ENCODE measurements around the gene ARMC9. TPM values are rescaled to one million over a fixed set of nuclear protein-coding genes. Genes with fewer than 3 reads are reported as not detected.
A peak's percentile ranks its signal among the peaks of the same experiment; 100 is the strongest.

The ARMC9 gene
- total RNA-seq, 1 donor from 2014 or later, result 40.8 TPM

DNA sequence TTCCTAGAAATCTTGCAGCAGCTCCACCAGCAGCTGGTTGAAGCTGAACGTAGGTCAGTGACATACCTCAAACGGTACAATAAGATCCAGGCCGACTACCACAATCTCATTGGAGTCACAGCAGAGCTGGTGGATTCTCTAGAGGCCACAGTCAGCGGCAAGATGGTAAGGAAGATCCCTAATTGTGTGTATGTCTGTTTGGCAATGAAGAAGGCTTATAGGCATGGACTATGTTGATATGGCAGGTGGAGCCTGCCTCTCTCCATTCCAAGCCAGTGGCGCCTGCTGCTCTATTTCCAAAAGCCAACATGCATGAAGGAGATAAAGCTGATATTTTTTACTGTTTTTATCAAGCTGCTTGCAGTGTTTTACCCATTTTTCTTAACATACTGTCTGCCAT, 36.8 kb downstream of the ARMC9 start:
- no peaks in the 10 kb centered on the region for H3K9me3 Mint-ChIP-seq (ENCODE audit: low read depth)
- H3K27ac Mint-ChIP-seq, result peak overlapping the region; percentile 69
- no peaks in the 10 kb centered on the region for H3K4me1 Mint-ChIP-seq (ENCODE audit: low read depth)
- peaks cover 11% of the 10 kb centered on the region for H3K36me3 Mint-ChIP-seq (ENCODE audit: insufficient read depth)
- H3K27me3 Mint-ChIP-seq, result no peaks in the 10 kb centered on the region
- no peak overlapping the region for H3K4me3 Mint-ChIP-seq (ENCODE audit: low read depth)
- DNase-seq (ENCODE audit: low spot score, unreplicated experiment), result no peak
- TF ChIP-seq, protein P1, sequence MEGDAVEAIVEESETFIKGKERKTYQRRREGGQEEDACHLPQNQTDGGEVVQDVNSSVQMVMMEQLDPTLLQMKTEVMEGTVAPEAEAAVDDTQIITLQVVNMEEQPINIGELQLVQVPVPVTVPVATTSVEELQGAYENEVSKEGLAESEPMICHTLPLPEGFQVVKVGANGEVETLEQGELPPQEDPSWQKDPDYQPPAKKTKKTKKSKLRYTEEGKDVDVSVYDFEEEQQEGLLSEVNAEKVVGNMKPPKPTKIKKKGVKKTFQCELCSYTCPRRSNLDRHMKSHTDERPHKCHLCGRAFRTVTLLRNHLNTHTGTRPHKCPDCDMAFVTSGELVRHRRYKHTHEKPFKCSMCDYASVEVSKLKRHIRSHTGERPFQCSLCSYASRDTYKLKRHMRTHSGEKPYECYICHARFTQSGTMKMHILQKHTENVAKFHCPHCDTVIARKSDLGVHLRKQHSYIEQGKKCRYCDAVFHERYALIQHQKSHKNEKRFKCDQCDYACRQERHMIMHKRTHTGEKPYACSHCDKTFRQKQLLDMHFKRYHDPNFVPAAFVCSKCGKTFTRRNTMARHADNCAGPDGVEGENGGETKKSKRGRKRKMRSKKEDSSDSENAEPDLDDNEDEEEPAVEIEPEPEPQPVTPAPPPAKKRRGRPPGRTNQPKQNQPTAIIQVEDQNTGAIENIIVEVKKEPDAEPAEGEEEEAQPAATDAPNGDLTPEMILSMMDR (IDR thresholded peaks at IDR 0.05; ENCODE audit: unreplicated experiment), result no peak

DNA sequence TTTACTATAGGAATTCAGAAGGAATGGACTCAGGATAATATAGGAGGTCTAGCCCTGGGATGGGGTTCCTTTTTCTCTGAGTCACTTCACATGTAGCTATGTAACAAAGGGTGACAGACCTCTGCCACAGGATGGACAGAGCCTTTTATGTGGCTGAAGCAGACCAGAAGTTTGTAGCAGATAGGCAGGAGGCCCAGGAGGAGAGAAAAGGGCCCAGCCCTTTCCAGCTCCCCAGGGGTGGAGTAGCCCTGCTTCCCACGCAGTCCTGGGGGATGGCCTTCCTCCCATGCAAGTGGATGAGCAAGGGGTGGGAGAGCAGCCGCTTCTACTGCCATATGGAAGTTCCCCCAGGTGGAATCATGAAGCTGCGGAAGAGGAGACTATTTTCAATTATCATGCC, 40.3 kb downstream of the ARMC9 start:
- TF ChIP-seq, protein P1 (IDR thresholded peaks at IDR 0.05; ENCODE audit: unreplicated experiment), result no peak
- Mint-ChIP-seq H3K27me3 (no peaks in the 10 kb centered on the region), H3K36me3 (ENCODE audit: insufficient read depth) (peaks cover 14% of the 10 kb centered on the region), H3K4me1 (ENCODE audit: low read depth) (no peaks in the 10 kb centered on the region), H3K9me3 (ENCODE audit: low read depth) (no peaks in the 10 kb centered on the region), H3K4me3 (ENCODE audit: low read depth) (no peak overlapping the region), H3K27ac (no peak overlapping the region)
- no peak for DNase-seq (ENCODE audit: low spot score, unreplicated experiment)

DNA sequence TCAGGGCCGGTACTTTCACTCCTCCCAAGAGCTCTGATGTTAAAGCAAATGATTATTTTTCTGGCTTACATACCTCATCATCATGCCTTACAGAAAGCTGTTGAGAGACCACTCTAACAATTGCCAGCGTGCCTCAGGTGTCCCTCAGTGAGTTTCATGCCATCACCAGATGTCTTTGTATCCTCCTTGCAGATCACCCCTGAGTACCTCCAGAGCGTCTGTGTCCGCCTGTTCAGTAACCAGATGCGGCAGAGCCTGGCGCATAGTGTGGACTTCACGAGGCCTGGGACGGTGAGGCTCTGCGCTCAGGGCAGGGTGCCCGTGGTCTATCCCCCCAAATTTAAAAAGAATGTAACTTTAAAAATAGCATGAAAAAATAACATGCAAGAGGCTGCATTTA, 41.3 kb downstream of the ARMC9 start:
- TF ChIP-seq, protein P1 (IDR thresholded peaks at IDR 0.05; ENCODE audit: unreplicated experiment), result no peak
- Mint-ChIP-seq H3K36me3 (ENCODE audit: insufficient read depth) (peaks cover 15% of the 10 kb centered on the region), H3K27ac (no peak overlapping the region), H3K4me1 (ENCODE audit: low read depth) (no peaks in the 10 kb centered on the region), H3K4me3 (ENCODE audit: low read depth) (no peak overlapping the region), H3K9me3 (ENCODE audit: low read depth) (no peaks in the 10 kb centered on the region), H3K27me3 (no peaks in the 10 kb centered on the region)
- no peak for DNase-seq (ENCODE audit: low spot score, unreplicated experiment)

DNA sequence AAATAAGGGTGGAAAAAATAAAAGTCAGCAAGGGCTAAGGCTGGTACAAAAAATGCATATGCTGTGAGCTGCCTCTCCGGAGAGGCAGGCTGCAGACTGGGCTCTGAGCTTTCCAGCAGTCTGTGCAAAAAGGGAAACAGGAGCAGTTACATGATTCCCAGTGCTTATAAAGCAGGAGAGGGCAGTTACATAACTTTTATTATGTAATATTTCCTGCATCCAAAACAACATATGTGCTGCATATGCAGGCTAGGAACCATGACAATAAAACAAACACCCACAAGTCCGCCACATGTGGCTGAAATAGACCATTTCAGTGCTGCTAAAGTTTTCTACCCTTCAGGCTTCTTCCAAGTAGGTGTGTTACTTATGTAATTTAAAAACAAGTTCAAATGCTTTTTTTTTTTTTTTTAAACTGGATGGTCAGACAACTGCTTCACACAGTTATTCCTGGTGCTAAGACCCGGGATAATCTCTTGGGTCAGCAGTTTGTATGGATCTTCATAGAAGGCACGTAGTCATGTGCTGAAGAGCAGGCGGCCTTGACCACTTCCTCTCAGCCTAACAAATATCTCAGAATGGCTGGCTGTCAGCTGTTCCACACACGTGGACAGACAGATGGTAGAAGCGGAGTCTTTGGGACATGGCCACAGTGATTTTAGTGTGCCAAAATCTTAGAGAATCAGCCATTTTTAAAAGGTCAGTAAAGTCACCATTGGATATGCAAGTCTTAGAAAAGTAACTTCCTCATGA, 43.5 kb downstream of the ARMC9 start:
- no peaks in the 10 kb centered on the region for H3K4me1 Mint-ChIP-seq (ENCODE audit: low read depth)
- TF ChIP-seq, protein P1 (IDR thresholded peaks at IDR 0.05; ENCODE audit: unreplicated experiment), result no peak
- DNase-seq (ENCODE audit: low spot score, unreplicated experiment), result no peak
- no peaks in the 10 kb centered on the region for H3K27me3 Mint-ChIP-seq
- H3K9me3 Mint-ChIP-seq (ENCODE audit: low read depth), result no peaks in the 10 kb centered on the region
- H3K36me3 Mint-ChIP-seq (ENCODE audit: insufficient read depth), result peaks cover 19% of the 10 kb centered on the region
- peak overlapping the region; percentile 56 for H3K27ac Mint-ChIP-seq
- H3K4me3 Mint-ChIP-seq (ENCODE audit: low read depth), result no peak overlapping the region

DNA sequence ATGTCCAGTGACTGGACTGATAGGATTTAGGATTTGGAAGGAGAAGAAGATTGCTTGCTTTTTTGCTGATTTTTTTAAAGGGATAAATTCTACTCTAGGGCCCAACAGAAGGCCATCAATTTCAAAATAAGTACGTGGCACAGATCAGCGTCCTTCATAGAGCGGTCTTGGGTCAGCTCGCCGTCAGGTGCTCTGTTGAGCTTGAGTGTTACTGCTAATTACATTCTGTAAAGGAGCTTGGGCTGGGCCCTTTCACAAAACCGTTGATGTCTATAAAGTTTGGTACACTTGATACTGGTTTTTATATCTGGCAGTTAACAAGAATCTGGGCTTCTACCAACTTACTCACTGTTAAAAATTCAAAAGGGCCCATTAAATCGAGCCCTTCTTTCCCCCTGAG, 45.4 kb downstream of the ARMC9 start:
- DNase-seq (ENCODE audit: low spot score, unreplicated experiment), result no peak
- Mint-ChIP-seq H3K36me3 (ENCODE audit: insufficient read depth) (peaks cover 15% of the 10 kb centered on the region), H3K9me3 (ENCODE audit: low read depth) (no peaks in the 10 kb centered on the region), H3K4me1 (ENCODE audit: low read depth) (no peaks in the 10 kb centered on the region), H3K27me3 (no peaks in the 10 kb centered on the region), H3K27ac (peak overlapping the region; percentile 6), H3K4me3 (ENCODE audit: low read depth) (no peak overlapping the region)
- TF ChIP-seq, protein P1 (IDR thresholded peaks at IDR 0.05; ENCODE audit: unreplicated experiment), result no peak
